WTC11 (cell line): ENCODE results near the gene TRIM44. TPM values are rescaled to one million over a fixed set of nuclear protein-coding genes. Genes with fewer than 3 reads are reported as not detected.

Experiments used
- ATAC-seq: fragments of 200-7000 bp; cut with Tn5 transposase; 2 replicates; pipeline ENCODE4 v1.10.0; 2021; ENCODE audit warnings: mild to moderate bottlenecking, moderate library complexity
- CTCF ChIA-PET: fragments of 300-600 bp; sonication (Branson Sonifier 250); formaldehyde crosslinking; loops from one replicate; lab custom pipeline; 2021; ENCODE audit warnings: antibody characterized with exemption; lab: Charles Lee
- POLR2A ChIA-PET: fragments of 350-600 bp; sonication (Branson Sonifier 250); formaldehyde crosslinking; loops from one replicate; lab custom pipeline; 2021; ENCODE audit warnings: antibody characterized with exemption; lab: Charles Lee
- DNase-seq: peaks from one replicate; pipeline ENCODE4 v3.0.0; 2021; ENCODE audit warnings: low spot score
- H3K27ac Mint-ChIP-seq: 2 replicates; pipeline ENCODE4 v1.8.0; 2021; ENCODE audit warnings: mixed read lengths
- H3K27me3 Mint-ChIP-seq: 2 replicates; pipeline ENCODE4 v1.8.0; 2021; ENCODE audit warnings: low read depth, mild to moderate bottlenecking, moderate library complexity, mixed read lengths
- H3K36me3 Mint-ChIP-seq: 2 replicates; pipeline ENCODE4 v1.8.0; 2021; ENCODE audit warnings: mixed read lengths
- H3K4me1 Mint-ChIP-seq: 2 replicates; pipeline ENCODE4 v1.8.0; 2022; ENCODE audit warnings: mixed read lengths
- H3K4me3 Mint-ChIP-seq: 2 replicates; pipeline ENCODE4 v1.8.0; 2021; ENCODE audit warnings: mild to moderate bottlenecking, moderate library complexity, mixed read lengths
- H3K9me3 Mint-ChIP-seq: 2 replicates; pipeline ENCODE4 v1.8.0; 2021; ENCODE audit warnings: mixed read lengths
- ARID4B ChIP-seq: sonication (generic); formaldehyde crosslinking; IDR thresholded peaks from 2 replicates; pipeline ENCODE4 v1.8.0; 2023; ENCODE audit warnings: missing genetic modification reagents, mild to moderate bottlenecking, borderline replicate concordance
- ATF1 ChIP-seq: sonication (generic); formaldehyde crosslinking; IDR thresholded peaks from 2 replicates; pipeline ENCODE4 v1.8.1; 2023; ENCODE audit warnings: mild to moderate bottlenecking, moderate library complexity, missing genetic modification reagents
- CDX4 ChIP-seq: fragments of 250-450 bp; sonication (Bioruptor Pico); IDR thresholded peaks from 2 replicates; pipeline ENCODE4 v1.9.0; 2021; ENCODE audit warnings: moderate library complexity, mild to moderate bottlenecking, inconsistent platforms, borderline replicate concordance
- FOXP4 ChIP-seq: sonication (generic); formaldehyde crosslinking; IDR thresholded peaks from 2 replicates; pipeline ENCODE4 v1.8.0; 2022; ENCODE audit warnings: mild to moderate bottlenecking, missing genetic modification reagents
- GTF2I ChIP-seq: fragments of 250-450 bp; sonication (Bioruptor Pico); conservative IDR thresholded peaks from 2 replicates; pipeline ENCODE4 v1.4.0; 2021; ENCODE audit warnings: mild to moderate bottlenecking
- HMGA2 ChIP-seq: fragments of 250-450 bp; sonication (Bioruptor Pico); IDR thresholded peaks from 2 replicates; pipeline ENCODE4 v1.4.0; 2021; ENCODE audit warnings: mild to moderate bottlenecking, moderate library complexity
- JAZF1 ChIP-seq: fragments of 250-450 bp; sonication (Bioruptor Pico); IDR thresholded peaks from 2 replicates; pipeline ENCODE4 v1.9.0; 2021; ENCODE audit warnings: moderate library complexity, mild to moderate bottlenecking, inconsistent platforms
- MLX ChIP-seq: sonication (generic); formaldehyde crosslinking; IDR thresholded peaks from 2 replicates; pipeline ENCODE4 v1.8.1; 2023; ENCODE audit warnings: mild to moderate bottlenecking, missing genetic modification reagents, moderate library complexity
- MYBL2 ChIP-seq: sonication (generic); formaldehyde crosslinking; IDR thresholded peaks from 2 replicates; pipeline ENCODE4 v1.8.1; 2023; ENCODE audit warnings: mild to moderate bottlenecking, moderate library complexity, missing genetic modification reagents
- PRRX2 ChIP-seq: fragments of 250-450 bp; sonication (Bioruptor Pico); IDR thresholded peaks from 2 replicates; pipeline ENCODE4 v1.8.0; 2021; ENCODE audit warnings: mild to moderate bottlenecking
- TEAD1 ChIP-seq: sonication (generic); formaldehyde crosslinking; IDR thresholded peaks from 2 replicates; pipeline ENCODE4 v1.8.0; 2022; ENCODE audit warnings: mild to moderate bottlenecking, missing genetic modification reagents
- USF2 ChIP-seq: sonication (generic); formaldehyde crosslinking; IDR thresholded peaks from 2 replicates; pipeline ENCODE4 v1.8.1; 2023; ENCODE audit warnings: mild to moderate bottlenecking, missing genetic modification reagents, moderate library complexity
- ZNF317 ChIP-seq: sonication (generic); formaldehyde crosslinking; IDR thresholded peaks from 2 replicates; pipeline ENCODE4 v1.8.1; 2023; ENCODE audit warnings: low read depth, mild to moderate bottlenecking, moderate library complexity, missing genetic modification reagents, borderline replicate concordance
- total RNA-seq: library from RNA; stranded (reverse); gene quantifications from 3 replicates; pipeline ENCODE4 v1.2.3, GENCODE V29; 2021
- TF ChIP-seq, protein P1 (sequence below): fragments of 250-450 bp; sonication (Bioruptor Pico); conservative IDR thresholded peaks from 2 replicates; pipeline ENCODE4 v1.9.0; 2021; ENCODE audit warnings: mild to moderate bottlenecking
- TF ChIP-seq, protein P2 (sequence below): sonication (generic); formaldehyde crosslinking; IDR thresholded peaks from 2 replicates; pipeline ENCODE4 v1.8.1; 2022; ENCODE audit warnings: missing genetic modification reagents, borderline replicate concordance
- TF ChIP-seq, protein P3 (sequence below): sonication (generic); formaldehyde crosslinking; IDR thresholded peaks from 2 replicates; pipeline ENCODE4 v1.8.1; 2022; ENCODE audit warnings: low read depth, missing genetic modification reagents, borderline replicate concordance

TRIM44 gene
- total RNA-seq, 1 experiment from 2014 or later, result 27.4 TPM

GRCh38 chr11:35664977-35665441 is 2.4 kb downstream of the TRIM44 start:
- DNase-seq, result no peak

DNA sequence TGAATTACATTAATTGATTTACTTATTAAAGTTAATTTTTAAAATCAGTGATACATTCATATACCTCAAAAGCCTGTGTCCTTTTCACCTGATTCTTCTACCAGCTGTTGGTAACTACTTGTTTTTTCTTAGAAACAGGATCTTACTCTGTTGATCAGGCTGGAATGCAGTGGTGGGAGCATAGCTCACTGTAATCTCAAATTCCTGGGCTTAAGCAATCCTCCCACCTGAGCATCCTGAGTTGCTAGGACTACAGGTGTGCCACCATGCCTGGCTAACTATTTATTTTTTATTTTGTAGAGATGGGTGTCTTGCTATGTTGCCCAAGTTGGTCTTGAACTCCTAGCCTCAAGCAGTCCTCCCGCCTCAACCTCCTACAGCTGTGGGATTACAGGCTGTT is 4.7 kb downstream of the TRIM44 start:
- ATAC-seq (no peak), DNase-seq (no peak)
- peaks cover 40% of the 10 kb centered on the region for H3K36me3 Mint-ChIP-seq
- H3K4me1 Mint-ChIP-seq, result peaks cover 17% of the 10 kb centered on the region
- POLR2A ChIA-PET, result no interaction called here
- no peak overlapping the region for H3K4me3 Mint-ChIP-seq
- H3K9me3 Mint-ChIP-seq, result peaks cover 41% of the 10 kb centered on the region
- CTCF ChIA-PET, result no interaction called here
- H3K27me3 Mint-ChIP-seq, result peaks cover 32% of the 10 kb centered on the region
- H3K27ac Mint-ChIP-seq, result no peak overlapping the region
- TF ChIP-seq HMGA2 (no peak), MYBL2 (CRISPR knock-in tag) (no peak), ARID4B (no peak), USF2 (CRISPR knock-in tag) (no peak), PRRX2 (no peak), TEAD1 (no peak), JAZF1 (CRISPR knock-in tag) (no peak)
- TF ChIP-seq, protein P1, sequence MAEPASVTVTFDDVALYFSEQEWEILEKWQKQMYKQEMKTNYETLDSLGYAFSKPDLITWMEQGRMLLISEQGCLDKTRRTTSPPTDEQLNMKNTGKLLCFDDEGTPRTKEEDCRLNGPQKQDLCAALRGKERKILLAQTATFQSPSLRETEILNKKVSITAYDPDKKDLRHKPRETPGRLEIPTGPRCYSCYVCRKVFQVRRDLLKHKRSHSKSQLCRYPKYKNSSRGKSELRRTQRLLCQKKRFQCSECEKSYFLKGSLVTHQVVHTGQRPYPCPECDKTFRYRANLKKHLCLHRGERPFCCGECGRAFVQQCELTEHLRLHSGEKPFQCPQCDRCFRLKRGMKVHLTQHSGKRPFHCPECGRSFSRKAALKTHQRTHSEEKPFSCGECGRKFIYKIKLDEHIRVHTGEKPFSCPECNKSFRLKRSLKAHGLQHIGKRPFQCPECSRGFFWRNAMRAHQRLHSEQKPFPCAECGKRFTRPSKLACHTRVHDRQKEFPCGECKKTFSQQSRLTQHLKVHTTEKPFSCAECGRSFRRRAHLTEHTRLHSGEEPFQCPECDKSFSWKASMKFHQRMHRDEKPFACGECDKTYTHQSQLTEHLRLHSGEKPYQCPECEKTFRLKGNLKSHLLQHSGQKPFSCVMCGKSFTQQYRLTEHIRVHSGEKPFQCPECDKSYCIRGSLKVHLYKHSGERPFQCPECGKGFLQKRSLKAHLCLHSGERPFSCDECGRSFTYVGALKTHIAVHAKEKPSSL (CRISPR knock-in tag), result no peak
- TF ChIP-seq, protein P2, sequence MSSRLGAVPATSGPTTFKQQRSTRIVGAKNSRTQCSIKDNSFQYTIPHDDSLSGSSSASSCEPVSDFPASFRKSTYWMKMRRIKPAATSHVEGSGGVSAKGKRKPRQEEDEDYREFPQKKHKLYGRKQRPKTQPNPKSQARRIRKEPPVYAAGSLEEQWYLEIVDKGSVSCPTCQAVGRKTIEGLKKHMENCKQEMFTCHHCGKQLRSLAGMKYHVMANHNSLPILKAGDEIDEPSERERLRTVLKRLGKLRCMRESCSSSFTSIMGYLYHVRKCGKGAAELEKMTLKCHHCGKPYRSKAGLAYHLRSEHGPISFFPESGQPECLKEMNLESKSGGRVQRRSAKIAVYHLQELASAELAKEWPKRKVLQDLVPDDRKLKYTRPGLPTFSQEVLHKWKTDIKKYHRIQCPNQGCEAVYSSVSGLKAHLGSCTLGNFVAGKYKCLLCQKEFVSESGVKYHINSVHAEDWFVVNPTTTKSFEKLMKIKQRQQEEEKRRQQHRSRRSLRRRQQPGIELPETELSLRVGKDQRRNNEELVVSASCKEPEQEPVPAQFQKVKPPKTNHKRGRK (CRISPR knock-in tag), result no peak

More at GRCh38 chr11:35664977-35665441, 2.4 kb downstream of the TRIM44 start:
- ChIA-PET POLR2A (no interaction called here), CTCF (no interaction called here)
- Mint-ChIP-seq H3K27ac (no peak overlapping the region), H3K27me3 (peaks cover 53% of the 10 kb centered on the region), H3K4me3 (peak overlapping the region; percentile 35; the same call in 1 of the 2 replicates), H3K9me3 (peaks cover 41% of the 10 kb centered on the region), H3K36me3 (peaks cover 40% of the 10 kb centered on the region)
- ATAC-seq, result no peak
- no peak for TF ChIP-seq CDX4 (CRISPR knock-in tag)
- TF ChIP-seq GTF2I, result no peak
- TF ChIP-seq, protein P3, sequence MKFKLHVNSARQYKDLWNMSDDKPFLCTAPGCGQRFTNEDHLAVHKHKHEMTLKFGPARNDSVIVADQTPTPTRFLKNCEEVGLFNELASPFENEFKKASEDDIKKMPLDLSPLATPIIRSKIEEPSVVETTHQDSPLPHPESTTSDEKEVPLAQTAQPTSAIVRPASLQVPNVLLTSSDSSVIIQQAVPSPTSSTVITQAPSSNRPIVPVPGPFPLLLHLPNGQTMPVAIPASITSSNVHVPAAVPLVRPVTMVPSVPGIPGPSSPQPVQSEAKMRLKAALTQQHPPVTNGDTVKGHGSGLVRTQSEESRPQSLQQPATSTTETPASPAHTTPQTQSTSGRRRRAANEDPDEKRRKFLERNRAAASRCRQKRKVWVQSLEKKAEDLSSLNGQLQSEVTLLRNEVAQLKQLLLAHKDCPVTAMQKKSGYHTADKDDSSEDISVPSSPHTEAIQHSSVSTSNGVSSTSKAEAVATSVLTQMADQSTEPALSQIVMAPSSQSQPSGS (CRISPR knock-in tag), result no peak
- no peak for TF ChIP-seq ZNF317 (CRISPR knock-in tag)
- no peak for TF ChIP-seq ATF1 (CRISPR knock-in tag)
- TF ChIP-seq MLX (CRISPR knock-in tag), result no peak
- TF ChIP-seq FOXP4 (CRISPR knock-in tag), result no peak
- TF ChIP-seq, all 79 proteins: peak for 0
- H3K4me1 Mint-ChIP-seq, result peaks cover 24% of the 10 kb centered on the region
